Pancreas (tissue), 10 donors: ENCODE data around the gene RNF43. TPM values are rescaled to one million over a fixed set of nuclear protein-coding genes. Genes with fewer than 3 reads are reported as not detected.
"Not testable (repeated sequence)": the region's sequence is repeated elsewhere in the genome, so short reads cannot be mapped to it uniquely, and the experiment has no call there.

Source experiments
- ATAC-seq, 4 donors: fragments of 200-7000 bp; cut with Tn5 transposase; one replicate each; pipeline versions ENCODE4 v1.8.0 to v1.9.1; 2020; ENCODE audit warnings: mild to moderate bottlenecking in 4 of 4, moderate library complexity in 4 of 4
- DNase-seq, 6 donors: peaks; one replicate each; pipeline ENCODE4 v3.0.0-alpha.2; 2020
- FAIRE-seq: peaks from 2 replicates; lab custom pipeline; 2012; peaks lifted over from hg19 to GRCh38; lab: Jason Lieb, UNC
- H3K27ac ChIP-seq, 4 donors: fragments of 200-600 bp; sonication (generic); 1 replicate in 3 of 4; 2 replicates in 1 of 4; pipeline versions ENCODE4 v1.5.0 to v1.8.0; 2020
- H3K27me3 ChIP-seq, 4 donors: fragments of 200-600 bp; one replicate each; pipeline ENCODE4 v1.8.0; 2021
- H3K36me3 ChIP-seq, 3 donors: fragments of 200-600 bp; sonication (generic) in 1 of 3; one replicate each; pipeline versions ENCODE4 v1.5.0 to v1.8.0; 2020 to 2021
- H3K4me1 ChIP-seq, 3 donors: fragments of 200-600 bp; one replicate each; pipeline ENCODE4 v1.8.0; 2021
- H3K4me3 ChIP-seq, 4 donors: fragments of 200-600 bp; sonication (generic) in 2 of 4; one replicate each; pipeline versions ENCODE4 v1.5.0 to v1.8.0; 2020 to 2021
- H3K9me3 ChIP-seq, 4 donors: fragments of 200-600 bp; one replicate each; pipeline ENCODE4 v1.8.0; 2021
- CTCF ChIP-seq, 4 donors: fragments of 200-600 bp; sonication (generic) in 3 of 4; IDR thresholded peaks; one replicate each; pipeline versions ENCODE4 v1.5.0 to v1.8.0; 2021; ENCODE audit warnings: antibody characterized with exemption in 4 of 4
- WGBS, 2 donors: extraction: QIAGEN DNeasy Blood & Tissue Kit; methylation state at CpG; one replicate each; pipeline ENCODE4 v1.1.7; 2013; 5-methylcytosine and 5-hydroxymethylcytosine counted together
- intact Hi-C, 3 donors: fragments of 100-400 bp; cut with DNase I; formaldehyde crosslinking; loops; one replicate each; pipeline versions ENCODE4 v1.11.1 to v1.14.2; 2022
- polyA plus RNA-seq, 2 donors: library from polyadenylated mRNA; stranded (reverse); fragments of 200-250 nt; gene quantifications; one replicate each; pipeline ENCODE4 v1.2.3, GENCODE V29; 2013
- total RNA-seq, 6 donors: library from RNA; stranded (reverse); fragmentation: NEBNext Ultra II Directional in 4 of 6; extraction: Animal tissue kit (Norgen Biotek cat#: 25700) in 4 of 6; gene quantifications; one replicate each; pipeline versions ENCODE4 v1.2.1 to v1.2.4, GENCODE V29; 2021 to 2023
- donor health status: healthy with polysubstance abuse.
- donor health status: DM: no; HTN: no; CAD: no; lungs with moderate emphysema.
- donor health status: DM: no; HTN: no; CAD: no.
- donor health status: control.
- donor health status: control.
- donor health status: Bipolar disorder and iron deficiency.
- donor health status: DM: yes; HTN: yes; CAD: no.
- donor health status: DM: no; HTN: no; CAD: no.
- donor health status: DM: no; HTN: no; CAD: no.
- donor health status: DM: yes; HTN: yes; CAD: no.

RNF43 gene
- total and polyA plus RNA-seq, 8 donors: 4.5 to 12.5 (median 6.1) TPM

GRCh38 chr17:58399974-58400373 is 17.4 kb downstream of the RNF43 start:
- no peak for FAIRE-seq
- no peaks in the 10 kb centered on the region for H3K36me3 ChIP-seq
- intact Hi-C loops: no loop called here
- WGBS, 2 donors: 80 to 87% methylated on average over 3 of the region's 3 CpGs
- no peak overlapping the region for H3K4me3 ChIP-seq
- no peak for TF ChIP-seq CTCF (IDR thresholded peaks at IDR 0.05)
- no peak for ATAC-seq
- H3K27me3 ChIP-seq: no peaks in the 10 kb centered on the region
- DNase-seq: no peak
- H3K9me3 ChIP-seq: no peaks in the 10 kb centered on the region
- no peak overlapping the region for H3K27ac ChIP-seq
- peaks cover 15 to 19% (median 19%) of the 10 kb centered on the region in 3 donors for H3K4me1 ChIP-seq

GRCh38 chr17:58398574-58399266 is 18.6 kb downstream of the RNF43 start:
- H3K27ac ChIP-seq: no peak overlapping the region
- H3K27me3 ChIP-seq: no peaks in the 10 kb centered on the region
- no peak overlapping the region for H3K4me3 ChIP-seq
- no peak for TF ChIP-seq CTCF (IDR thresholded peaks at IDR 0.05)
- H3K9me3 ChIP-seq: no peaks in the 10 kb centered on the region
- intact Hi-C loops: no loop called here
- peak; percentile 9 for FAIRE-seq
- ATAC-seq: peak in 1 of 4 donors; percentile 44
- H3K36me3 ChIP-seq: no peaks in the 10 kb centered on the region
- WGBS, 2 donors: 28 to 30% methylated on average over 3 of the region's 3 CpGs
- peaks cover 19% of the 10 kb centered on the region in 3 donors for H3K4me1 ChIP-seq
- DNase-seq: no peak

- H3K9me3 ChIP-seq, H3K27ac ChIP-seq, DNase-seq, intact Hi-C loops, H3K36me3 ChIP-seq, ATAC-seq, H3K27me3 ChIP-seq, H3K4me3 ChIP-seq, FAIRE-seq: not testable (repeated sequence)
- peaks cover 19 to 21% (median 19%) of the 10 kb centered on the region in 3 donors for H3K4me1 ChIP-seq
- 92 to 93% methylated on average over 5 of the region's 5 CpGs for WGBS, 2 donors
Observed at GRCh38 chr17:58397421-58397820, 19.9 kb downstream of the RNF43 start.

- FAIRE-seq: no peak
- ATAC-seq: no peak
- intact Hi-C loops: no loop called here
- Histone ChIP-seq H3K27ac (no peak overlapping the region), H3K36me3 (no peaks in the 10 kb centered on the region), H3K4me3 (no peak overlapping the region), H3K27me3 (no peaks in the 10 kb centered on the region), H3K4me1 (peaks cover 23 to 27% (median 25%) of the 10 kb centered on the region in 3 donors), H3K9me3 (no peaks in the 10 kb centered on the region)
- WGBS, 2 donors: 90 to 91% methylated on average over 4 of the region's 4 CpGs
- TF ChIP-seq CTCF (IDR thresholded peaks at IDR 0.05): no peak
- DNase-seq: no peak
Observed at GRCh38 chr17:58396173-58396572, 21.2 kb downstream of the RNF43 start.

- no peak for DNase-seq
- no peak overlapping the region for H3K4me3 ChIP-seq
- no peaks in the 10 kb centered on the region for H3K36me3 ChIP-seq
- H3K27me3 ChIP-seq: no peaks in the 10 kb centered on the region
- peaks cover 29 to 31% (median 30%) of the 10 kb centered on the region in 3 donors for H3K4me1 ChIP-seq
- FAIRE-seq: no peak
- 37 to 50% methylated on average over 3 of the region's 3 CpGs for WGBS, 2 donors
- ATAC-seq: no peak
- H3K9me3 ChIP-seq: no peaks in the 10 kb centered on the region
- no peak for TF ChIP-seq CTCF (IDR thresholded peaks at IDR 0.05)
- intact Hi-C loops: no loop called here
- no peak overlapping the region for H3K27ac ChIP-seq
Observed at GRCh38 chr17:58394534-58395223, 22.7 kb downstream of the RNF43 start.
